Endothelial cell of umbilical vein (primary cell): ENCODE measurements around the gene HBM.

Source experiments
- CTCF ChIP-seq, 2 donors: IDR thresholded peaks; 1 replicate in 1 of 2; 2 replicates in 1 of 2; pipeline ENCODE4 v1.5.1; 2011; ENCODE audit warnings: low read length in 2 of 2, mild to moderate bottlenecking in 2 of 2, moderate library complexity in 2 of 2, control low read depth in 1 of 2, inconsistent platforms in 1 of 2, low read depth in 1 of 2; ENCODE audit not compliant: insufficient read depth in 1 of 2; ENCODE audit errors: extremely low read depth in 1 of 2
- EZH2 ChIP-seq: IDR thresholded peaks from 2 replicates; pipeline ENCODE4 v1.6.1; 2012; ENCODE audit warnings: borderline replicate concordance, low read depth, mild to moderate bottlenecking, moderate library complexity, low read length, inconsistent platforms; ENCODE audit not compliant: severe bottlenecking
- FOS ChIP-seq: IDR thresholded peaks from 2 replicates; pipeline ENCODE4 v1.6.1; 2011; ENCODE audit warnings: mild to moderate bottlenecking, low read length, moderate library complexity, borderline replicate concordance; ENCODE audit not compliant: insufficient read depth
- GATA2 ChIP-seq: IDR thresholded peaks from 2 replicates; pipeline ENCODE4 v1.7.0; 2011; ENCODE audit warnings: low read depth, mild to moderate bottlenecking, moderate library complexity, mixed read lengths, low read length; ENCODE audit not compliant: insufficient read length, insufficient read depth
- MAX ChIP-seq: IDR thresholded peaks from 2 replicates; pipeline ENCODE4 v1.6.1; 2011; ENCODE audit not compliant: insufficient read depth, insufficient read length
- MYC ChIP-seq: IDR thresholded peaks from one replicate; pipeline ENCODE4 v1.6.1; 2011; ENCODE audit warnings: mild to moderate bottlenecking, low read depth, low read length
- POLR2A ChIP-seq: IDR thresholded peaks from 2 replicates; pipeline ENCODE4 v1.6.1; 2012; ENCODE audit warnings: low read depth, mild to moderate bottlenecking, control low read depth, low read length
- POLR2AphosphoS5 ChIP-seq: IDR thresholded peaks from 2 replicates; pipeline ENCODE4 v1.6.1; 2012; ENCODE audit warnings: low read depth, mild to moderate bottlenecking, control low read depth, low read length, moderate library complexity; ENCODE audit not compliant: insufficient read depth

- no peak for TF ChIP-seq CTCF (IDR thresholded peaks at IDR 0.05; ENCODE audit: extremely low read depth in 1 of 2, insufficient read depth in 1 of 2, low read depth in 1 of 2, low read length in 2 of 2)
- TF ChIP-seq EZH2 = no peak
- TF ChIP-seq FOS = no peak
- no peak for TF ChIP-seq POLR2AphosphoS5
- no peak for TF ChIP-seq GATA2
- no peak for TF ChIP-seq POLR2A
- TF ChIP-seq MAX = no peak
- no peak for TF ChIP-seq MYC
These were observed 27.7 kb downstream of the HBM start for GRCh38 chr16:193441-193840.
